CD4-positive, alpha-beta T cell (primary cell): ENCODE results near the gene GPR107. TPM values are rescaled to one million over a fixed set of nuclear protein-coding genes. Genes with fewer than 3 reads are reported as not detected.

Experiments
- ATAC-seq: fragments of 200-7000 bp; cut with Tn5 transposase; one replicate; pipeline ENCODE4 v1.10.0; 2022; ENCODE audit warnings: mild to moderate bottlenecking; ENCODE audit not compliant: poor library complexity
- CTCF ChIA-PET: fragments of 350-600 bp; sonication (Branson Sonifier 250); formaldehyde crosslinking; loops from one replicate; lab custom pipeline; 2021; ENCODE audit warnings: antibody characterized with exemption, inconsistent platforms; lab: Charles Lee
- POLR2A ChIA-PET: fragments of 350-600 bp; sonication (Branson Sonifier 250); formaldehyde crosslinking; loops from one replicate; lab custom pipeline; 2021; ENCODE audit warnings: antibody characterized with exemption, inconsistent platforms; lab: Charles Lee
- DNase-seq, 14 experiments: peaks; one replicate each; pipeline ENCODE4 v3.0.0-alpha.2; 2013 to 2020; ENCODE audit warnings: mixed read lengths in 2 of 14
- H3K27ac ChIP-seq, 2 donors: one replicate each; pipeline versions ENCODE4 v1.5.1 to v1.7.0; 2013; ENCODE audit warnings: low read length in 2 of 2, low read depth in 1 of 2, mild to moderate bottlenecking in 1 of 2
- H3K27me3 ChIP-seq, 2 experiments: 1 replicate in 1 of 2; 2 replicates in 1 of 2; pipeline versions ENCODE4 v1.6.1 to v1.7.0; 2013; ENCODE audit warnings: low read length in 2 of 2, control low read depth in 1 of 2, mild to moderate bottlenecking in 1 of 2, moderate library complexity in 1 of 2; ENCODE audit not compliant: insufficient read depth in 2 of 2, control insufficient read depth in 1 of 2
- H3K36me3 ChIP-seq: one replicate; pipeline ENCODE4 v1.6.1; 2013; ENCODE audit warnings: low read length, control low read depth; ENCODE audit not compliant: insufficient read depth
- H3K4me1 ChIP-seq: one replicate; pipeline ENCODE4 v1.6.1; 2013; ENCODE audit warnings: low read length, control low read depth; ENCODE audit not compliant: insufficient read depth
- H3K4me3 ChIP-seq: one replicate; pipeline ENCODE4 v1.5.1; 2013; ENCODE audit warnings: mild to moderate bottlenecking, low read length, moderate library complexity
- H3K9me3 ChIP-seq, 2 experiments: 1 replicate in 1 of 2; 2 replicates in 1 of 2; pipeline versions ENCODE4 v1.6.1 to v1.7.0; 2013; ENCODE audit warnings: low read length in 2 of 2, mild to moderate bottlenecking in 2 of 2, control low read depth in 1 of 2, moderate library complexity in 1 of 2; ENCODE audit not compliant: control insufficient read depth in 1 of 2, insufficient read depth in 1 of 2
- H3K27ac Mint-ChIP-seq: one replicate; pipeline ENCODE4 v1.8.0; 2020; ENCODE audit warnings: mixed read lengths
- H3K27me3 Mint-ChIP-seq: one replicate; pipeline ENCODE4 v1.8.0; 2021; ENCODE audit warnings: mixed read lengths
- H3K36me3 Mint-ChIP-seq: one replicate; pipeline ENCODE4 v1.8.0; 2021; ENCODE audit warnings: low read depth, mixed read lengths
- H3K4me1 Mint-ChIP-seq: one replicate; pipeline ENCODE4 v1.8.0; 2021; ENCODE audit warnings: low read depth, mixed read lengths
- H3K4me3 Mint-ChIP-seq: one replicate; pipeline ENCODE4 v1.8.0; 2020; ENCODE audit warnings: mild to moderate bottlenecking, mixed read lengths
- H3K9me3 Mint-ChIP-seq: one replicate; pipeline ENCODE4 v1.8.0; 2020; ENCODE audit warnings: mixed read lengths
- intact Hi-C, 2 experiments: fragments of 100-400 bp; cut with DNase I in 1 of 2; cut with micrococcal nuclease in 1 of 2; formaldehyde crosslinking; loops; one replicate each; pipeline versions ENCODE4 v1.15.1 to v1.9.0; 2023 to 2025; cut with DNase I, micrococcal nuclease
- total RNA-seq, 174 experiments: library from RNA in 2 of 174; stranded (reverse) in 2 of 174; gene quantifications; one replicate each; pipeline ENCODE4 v1.2.3 and lab custom pipeline; 2021 to 2026
- TF ChIP-seq, protein P1 (sequence below): fragments of 200-600 bp; IDR thresholded peaks from one replicate; pipeline ENCODE4 v1.8.0; 2022; ENCODE audit warnings: antibody characterized with exemption, mild to moderate bottlenecking

The GPR107 gene
- total RNA-seq, 2 experiments from 2014 or later: 18.9 to 19.2 TPM

DNA sequence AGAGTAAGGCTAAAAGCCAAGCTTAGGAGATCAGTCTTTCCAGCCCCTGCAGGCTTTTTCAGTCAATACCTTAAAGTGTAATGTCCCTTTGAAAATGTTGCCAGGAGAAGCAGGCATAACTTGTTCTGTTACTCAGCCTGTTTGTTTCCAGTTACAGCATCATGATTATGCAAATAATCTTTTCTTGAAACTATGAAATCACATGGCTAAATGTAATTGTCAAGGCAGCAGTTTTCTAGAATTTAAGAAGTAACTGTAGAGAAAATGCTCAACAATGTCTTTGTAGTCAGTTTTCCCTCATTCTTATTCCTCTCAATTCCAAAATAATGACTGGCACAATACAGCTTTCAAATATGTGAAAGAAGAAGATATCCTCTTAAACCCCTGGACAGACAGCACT lies 1.9 kb upstream of the GPR107 start:
- H3K4me1 ChIP-seq: peaks cover 36% of the 10 kb centered on the region
- ATAC-seq (no peak), DNase-seq (no peak)
- ChIA-PET POLR2A (interaction anchor here (1.1 kb wide), 1 partner anchor 213 kb away, joined by 3 read pairs; no protein-coding TSS in a partner anchor), CTCF (no interaction called here)
- H3K9me3 ChIP-seq: no peaks in the 10 kb centered on the region
- H3K27me3 ChIP-seq: no peaks in the 10 kb centered on the region
- intact Hi-C loops: no loop called here
- H3K36me3 ChIP-seq: no peaks in the 10 kb centered on the region
- peaks cover 25% of the 10 kb centered on the region for H3K4me1 Mint-ChIP-seq
- no peaks in the 10 kb centered on the region for H3K27me3 Mint-ChIP-seq
- H3K27ac ChIP-seq: no peak overlapping the region
- H3K4me3 ChIP-seq: no peak overlapping the region
- H3K9me3 Mint-ChIP-seq: no peaks in the 10 kb centered on the region
- TF ChIP-seq, protein P1, sequence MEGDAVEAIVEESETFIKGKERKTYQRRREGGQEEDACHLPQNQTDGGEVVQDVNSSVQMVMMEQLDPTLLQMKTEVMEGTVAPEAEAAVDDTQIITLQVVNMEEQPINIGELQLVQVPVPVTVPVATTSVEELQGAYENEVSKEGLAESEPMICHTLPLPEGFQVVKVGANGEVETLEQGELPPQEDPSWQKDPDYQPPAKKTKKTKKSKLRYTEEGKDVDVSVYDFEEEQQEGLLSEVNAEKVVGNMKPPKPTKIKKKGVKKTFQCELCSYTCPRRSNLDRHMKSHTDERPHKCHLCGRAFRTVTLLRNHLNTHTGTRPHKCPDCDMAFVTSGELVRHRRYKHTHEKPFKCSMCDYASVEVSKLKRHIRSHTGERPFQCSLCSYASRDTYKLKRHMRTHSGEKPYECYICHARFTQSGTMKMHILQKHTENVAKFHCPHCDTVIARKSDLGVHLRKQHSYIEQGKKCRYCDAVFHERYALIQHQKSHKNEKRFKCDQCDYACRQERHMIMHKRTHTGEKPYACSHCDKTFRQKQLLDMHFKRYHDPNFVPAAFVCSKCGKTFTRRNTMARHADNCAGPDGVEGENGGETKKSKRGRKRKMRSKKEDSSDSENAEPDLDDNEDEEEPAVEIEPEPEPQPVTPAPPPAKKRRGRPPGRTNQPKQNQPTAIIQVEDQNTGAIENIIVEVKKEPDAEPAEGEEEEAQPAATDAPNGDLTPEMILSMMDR: no peak
- H3K27ac Mint-ChIP-seq: peak overlapping the region; percentile 82
- H3K4me3 Mint-ChIP-seq: peak overlapping the region; percentile 84
- no peaks in the 10 kb centered on the region for H3K36me3 Mint-ChIP-seq

DNA sequence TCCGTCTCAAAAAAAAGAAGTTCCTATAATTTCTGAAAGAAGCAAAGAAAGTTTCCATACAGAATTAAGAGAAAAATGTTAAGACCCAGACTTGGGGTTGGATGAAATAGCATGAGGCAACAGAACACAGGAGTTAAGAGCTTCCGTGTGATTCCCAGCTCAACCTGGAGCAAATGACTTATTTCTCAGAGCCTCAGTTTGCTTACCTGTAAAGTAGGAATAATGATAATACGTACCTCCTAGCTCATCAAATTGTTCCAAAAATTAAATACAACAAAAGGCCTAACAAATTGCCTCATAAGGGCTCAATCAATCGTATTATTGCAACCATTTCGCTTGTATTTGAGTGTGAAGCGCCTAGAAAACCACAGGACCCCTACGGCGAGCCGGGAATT lies 600 bp upstream of the GPR107 start:
- CTCF ChIA-PET: interaction anchor here (1.2 to 1.8 kb wide), 2 partner anchors 22 to 250 kb away, joined by 3 to 5 read pairs; partner anchors contain the start of gene TOR1B
- Histone ChIP-seq H3K27ac (peak overlapping the region; percentile 91 to 94), H3K27me3 (no peaks in the 10 kb centered on the region), H3K4me3 (peak overlapping the region; percentile 92), H3K36me3 (peaks cover under 1% of the 10 kb centered on the region), H3K4me1 (peaks cover 39% of the 10 kb centered on the region), H3K9me3 (no peaks in the 10 kb centered on the region)
- Mint-ChIP-seq H3K36me3 (peaks cover 2% of the 10 kb centered on the region), H3K27me3 (no peaks in the 10 kb centered on the region), H3K4me1 (peaks cover 24% of the 10 kb centered on the region), H3K27ac (peak overlapping the region; percentile 93), H3K4me3 (peak overlapping the region; percentile 93), H3K9me3 (no peaks in the 10 kb centered on the region)
- no peak for ATAC-seq
- TF ChIP-seq, protein P1: no peak
- intact Hi-C loops: no loop called here
- no peak for DNase-seq
- POLR2A ChIA-PET: interaction anchor here (0.6 to 2.3 kb wide), 20 partner anchors 9 to 219 kb away, joined by 3 to 41 read pairs (median 4); partner anchors contain the start of gene FNBP1

DNA sequence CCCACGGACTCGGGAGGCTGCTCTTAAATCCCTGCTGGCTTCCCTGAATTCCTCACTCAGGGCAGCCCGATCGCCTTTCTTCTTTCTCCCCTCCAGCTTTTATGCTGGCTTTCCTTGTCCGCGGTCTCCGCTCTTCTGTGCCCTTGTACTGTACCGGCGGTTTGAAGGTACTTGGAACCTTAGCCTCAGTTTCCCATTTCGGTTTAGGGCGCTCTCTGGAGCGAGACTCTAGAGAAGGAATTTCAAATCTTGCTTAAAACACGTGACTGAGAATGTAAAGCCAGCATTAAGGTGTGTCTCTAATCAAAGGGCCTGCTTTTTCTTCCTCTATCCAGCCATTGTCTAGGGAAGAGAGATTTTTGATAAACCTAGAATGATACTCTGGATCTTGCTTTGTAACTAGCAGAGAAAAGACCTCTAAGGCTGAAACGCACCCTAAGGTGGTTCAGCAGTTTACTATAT lies 650 bp downstream of the GPR107 start:
- Mint-ChIP-seq H3K9me3 (no peaks in the 10 kb centered on the region), H3K36me3 (peaks cover 12% of the 10 kb centered on the region), H3K27me3 (no peaks in the 10 kb centered on the region), H3K4me3 (peak overlapping the region; percentile 93), H3K4me1 (peaks cover 24% of the 10 kb centered on the region), H3K27ac (peak overlapping the region; percentile 93)
- DNase-seq (no peak), ATAC-seq (no peak)
- H3K36me3 ChIP-seq: peaks cover 8% of the 10 kb centered on the region
- TF ChIP-seq, protein P1: no peak
- H3K27ac ChIP-seq: peak overlapping the region; percentile 91 to 94
- no peaks in the 10 kb centered on the region for H3K27me3 ChIP-seq
- no peaks in the 10 kb centered on the region for H3K9me3 ChIP-seq
- peaks cover 39% of the 10 kb centered on the region for H3K4me1 ChIP-seq
- peak overlapping the region; percentile 92 for H3K4me3 ChIP-seq
- ChIA-PET CTCF (interaction anchor here (1.8 kb wide), 1 partner anchor 251 kb away, joined by 3 read pairs; the partner anchor contains the start of gene TOR1B), POLR2A (interaction anchor here (0.8 to 2.3 kb wide), 10 partner anchors 10 to 251 kb away, joined by 3 to 41 read pairs (median 4); partner anchors contain the start of genes FNBP1 and TOR1B)
- intact Hi-C loops: no loop called here
